HFFc6 (cell line): ENCODE data around the gene PCDHB8. TPM values are rescaled to one million over a fixed set of nuclear protein-coding genes. Genes with fewer than 3 reads are reported as not detected.
"Not testable (repeated sequence)": the region's sequence is repeated elsewhere in the genome, so short reads cannot be mapped to it uniquely, and the experiment has no call there.

Source experiments
- DNase-seq: peaks from one replicate; pipeline ENCODE4 v3.0.0-alpha.2; 2018
- H3K27ac Mint-ChIP-seq: 2 replicates; pipeline ENCODE4 v1.8.0; 2020; ENCODE audit warnings: mild to moderate bottlenecking, mixed read lengths
- H3K27me3 Mint-ChIP-seq: 2 replicates; pipeline ENCODE4 v1.8.0; 2021; ENCODE audit warnings: mild to moderate bottlenecking, moderate library complexity, mixed read lengths; ENCODE audit not compliant: insufficient read depth
- H3K36me3 Mint-ChIP-seq: 2 replicates; pipeline ENCODE4 v1.8.0; 2021; ENCODE audit warnings: low read depth, mixed read lengths
- H3K4me1 Mint-ChIP-seq: 2 replicates; pipeline ENCODE4 v1.8.0; 2020; ENCODE audit warnings: low read depth, mixed read lengths
- H3K4me3 Mint-ChIP-seq: 2 replicates; pipeline ENCODE4 v1.8.0; 2020; ENCODE audit warnings: mild to moderate bottlenecking, moderate library complexity, mixed read lengths
- H3K9me3 Mint-ChIP-seq: 2 replicates; pipeline ENCODE4 v1.8.0; 2020; ENCODE audit warnings: mild to moderate bottlenecking, mixed read lengths
- CTCF ChIP-seq: fragments of 200-600 bp; sonication (generic); IDR thresholded peaks from 2 replicates; pipeline ENCODE4 v1.5.0; 2021; ENCODE audit warnings: antibody characterized with exemption, mild to moderate bottlenecking
- total RNA-seq, 6 experiments: library from RNA; stranded (reverse); fragmentation: NEBNext Ultra II Directional; extraction: Animal tissue kit (Norgen Biotek cat#: 25700); gene quantifications; 2 replicates in 1 of 6; 3 replicates in 5 of 6; pipeline ENCODE4 v1.2.3, GENCODE V29; 2021

PCDHB8 gene
- total RNA-seq, 6 experiments from 2014 or later = 0.88 to 2.9 (median 2.1) TPM

GRCh38 chr5:141150224-141150992 is 27.2 kb upstream of the PCDHB8 start:
- DNase-seq = no peak
- Mint-ChIP-seq H3K4me1 (peaks cover 7% of the 10 kb centered on the region), H3K27me3 (peaks cover 5% of the 10 kb centered on the region), H3K9me3 (peaks cover 17% of the 10 kb centered on the region), H3K27ac (no peak overlapping the region), H3K4me3 (peak overlapping the region; percentile 87), H3K36me3 (no peaks in the 10 kb centered on the region; the same call in 1 of the 2 replicates)
- TF ChIP-seq CTCF = no peak

- DNase-seq = no peak
- Mint-ChIP-seq H3K36me3 (no peaks in the 10 kb centered on the region; the same call in 1 of the 2 replicates), H3K4me1 (peaks cover 7% of the 10 kb centered on the region), H3K27me3 (peaks cover 6% of the 10 kb centered on the region), H3K4me3 (peak overlapping the region; percentile 87; the same call in 1 of the 2 replicates), H3K9me3 (peaks cover 17% of the 10 kb centered on the region), H3K27ac (no peak overlapping the region)
- TF ChIP-seq CTCF = no peak
Measured at GRCh38 chr5:141150993-141151325, 26.6 kb upstream of the PCDHB8 start.

- peaks cover 20% of the 10 kb centered on the region for H3K9me3 Mint-ChIP-seq
- not testable (repeated sequence) for H3K27ac Mint-ChIP-seq, H3K4me1 Mint-ChIP-seq, H3K36me3 Mint-ChIP-seq, H3K4me3 Mint-ChIP-seq, DNase-seq, H3K27me3 Mint-ChIP-seq
Measured at GRCh38 chr5:141151632-141152031, 26.0 kb upstream of the PCDHB8 start.

- not testable (repeated sequence) for H3K4me1 Mint-ChIP-seq, H3K27ac Mint-ChIP-seq, H3K4me3 Mint-ChIP-seq, H3K36me3 Mint-ChIP-seq, DNase-seq
- Mint-ChIP-seq H3K9me3 (peaks cover 25% of the 10 kb centered on the region), H3K27me3 (peaks cover 13% of the 10 kb centered on the region)
Measured at GRCh38 chr5:141152096-141152495, 25.5 kb upstream of the PCDHB8 start.

GRCh38 chr5:141155540-141156374 is 21.8 kb upstream of the PCDHB8 start:
- H3K9me3 Mint-ChIP-seq = peaks cover 28% of the 10 kb centered on the region
- no peak overlapping the region for H3K27ac Mint-ChIP-seq
- H3K27me3 Mint-ChIP-seq = peaks cover 16% of the 10 kb centered on the region
- no peak overlapping the region for H3K4me3 Mint-ChIP-seq
- peaks cover 9% of the 10 kb centered on the region for H3K36me3 Mint-ChIP-seq
- no peak for DNase-seq
- peak; percentile 65 for TF ChIP-seq CTCF
- H3K4me1 Mint-ChIP-seq = no peaks in the 10 kb centered on the region; the same call in 1 of the 2 replicates

- H3K27ac Mint-ChIP-seq, H3K36me3 Mint-ChIP-seq, H3K4me3 Mint-ChIP-seq, DNase-seq, H3K4me1 Mint-ChIP-seq: not testable (repeated sequence)
- peaks cover 12% of the 10 kb centered on the region for H3K27me3 Mint-ChIP-seq
- peaks cover 16% of the 10 kb centered on the region for H3K9me3 Mint-ChIP-seq
Measured at GRCh38 chr5:141157356-141157755, 20.2 kb upstream of the PCDHB8 start.

GRCh38 chr5:141157901-141158300 is 19.7 kb upstream of the PCDHB8 start:
- not testable (repeated sequence) for DNase-seq, H3K36me3 Mint-ChIP-seq, H3K27ac Mint-ChIP-seq, H3K4me3 Mint-ChIP-seq, H3K4me1 Mint-ChIP-seq
- peaks cover 15% of the 10 kb centered on the region for H3K9me3 Mint-ChIP-seq
- peaks cover 12% of the 10 kb centered on the region for H3K27me3 Mint-ChIP-seq
